Panc1 (cell line): ENCODE data around the gene NELL2. TPM values are rescaled to one million over a fixed set of nuclear protein-coding genes. Genes with fewer than 3 reads are reported as not detected.

Experiments used
- ATAC-seq: fragments of 200-7000 bp; cut with Tn5 transposase; 2 replicates; pipeline ENCODE4 v1.9.1; 2020; ENCODE audit warnings: mild to moderate bottlenecking, moderate library complexity
- BruUV-seq: library from RNA; stranded (reverse); fragments of 400-500 nt; replicated peaks from 2 replicates; lab custom pipeline; 2021; lab: Mats Ljungman, UMichigan
- CTCF ChIA-PET: fragments of 300-600 bp; sonication (Branson Sonifier 250); formaldehyde crosslinking; loops from one replicate; lab custom pipeline; 2022; ENCODE audit warnings: antibody characterized with exemption; lab: Charles Lee
- POLR2A ChIA-PET: fragments of 300-600 bp; sonication (Branson Sonifier 250); formaldehyde crosslinking; loops from one replicate; lab custom pipeline; 2022; ENCODE audit warnings: antibody characterized with exemption; lab: Charles Lee
- DNase-seq: peaks from one replicate; pipeline ENCODE4 v3.0.0-alpha.2; 2010; ENCODE audit warnings: low read depth, low spot score
- H3K27ac ChIP-seq: 2 replicates; pipeline ENCODE4 v1.5.1; 2011; ENCODE audit warnings: mild to moderate bottlenecking, low read length, inconsistent platforms
- H3K27me3 ChIP-seq: fragments of 200-500 bp; sonication (Bioruptor generic); 2 replicates; pipeline ENCODE4 v1.6.0; 2014; ENCODE audit warnings: low read length, inconsistent platforms; ENCODE audit not compliant: control insufficient read depth, insufficient read depth
- H3K36me3 ChIP-seq: fragments of 200-500 bp; sonication (Bioruptor generic); 2 replicates; pipeline ENCODE4 v1.5.1; 2014; ENCODE audit warnings: inconsistent platforms, mild to moderate bottlenecking, low read length, moderate library complexity; ENCODE audit not compliant: control insufficient read depth, insufficient read depth
- H3K4me1 ChIP-seq: 2 replicates; pipeline ENCODE4 v1.5.1; 2011; ENCODE audit warnings: inconsistent platforms, mild to moderate bottlenecking, low read length, moderate library complexity; ENCODE audit not compliant: control insufficient read depth, insufficient read depth
- H3K4me3 ChIP-seq, 2 experiments: 2 replicates each; pipeline ENCODE4 v1.5.1; 2011 to 2012; ENCODE audit warnings: low read depth in 2 of 2, low read length in 2 of 2, mild to moderate bottlenecking in 2 of 2, inconsistent platforms in 1 of 2, moderate library complexity in 1 of 2
- H3K9me3 ChIP-seq: fragments of 200-500 bp; sonication (Bioruptor generic); 2 replicates; pipeline ENCODE4 v1.5.1; 2014; ENCODE audit warnings: low read depth, mild to moderate bottlenecking, inconsistent platforms, low read length, moderate library complexity; ENCODE audit not compliant: control insufficient read depth, insufficient read depth
- POLR2AphosphoS5 ChIP-seq: IDR thresholded peaks from 2 replicates; pipeline ENCODE4 v1.6.1; 2012; ENCODE audit warnings: mild to moderate bottlenecking, low read depth, low read length, moderate library complexity
- REST ChIP-seq, 2 experiments: IDR thresholded peaks; 2 replicates each; pipeline ENCODE4 v1.6.1; 2011 to 2012; ENCODE audit warnings: low read depth in 2 of 2, control low read depth in 1 of 2, low read length in 1 of 2, mild to moderate bottlenecking in 1 of 2, moderate library complexity in 1 of 2; ENCODE audit not compliant: insufficient read depth in 1 of 2
- SIN3A ChIP-seq: IDR thresholded peaks from 2 replicates; pipeline ENCODE4 v1.6.1; 2012; ENCODE audit warnings: low read depth, mild to moderate bottlenecking, low read length, moderate library complexity, borderline replicate concordance; ENCODE audit not compliant: insufficient read depth
- TCF7L2 ChIP-seq: IDR thresholded peaks from 2 replicates; pipeline ENCODE4 v1.6.1; 2011; ENCODE audit warnings: mild to moderate bottlenecking, low read depth, low read length, inconsistent platforms
- in situ Hi-C: cut with HindIII; loops from 2 replicates; pipeline ENCODE4 v1.10.0; 2016; ENCODE audit warnings: low sequenced_read_pairs, low pct_unique_long_range_greater_than_20kb
- intact Hi-C: fragments of 100-400 bp; cut with micrococcal nuclease; formaldehyde crosslinking; loops from one replicate; pipeline ENCODE4 v1.10.0; 2022; ENCODE audit not compliant: unreplicated experiment
- total RNA-seq: library from RNA; stranded (reverse); gene quantifications from one replicate; pipeline ENCODE4 v1.2.1, GENCODE V29; 2021; ENCODE audit not compliant: unreplicated experiment
- TF ChIP-seq, protein P1 (sequence below): fragments of 450-650 bp; IDR thresholded peaks from 2 replicates; pipeline ENCODE4 v1.5.1; 2017; ENCODE audit warnings: mild to moderate bottlenecking

The NELL2 gene
- total RNA-seq, 1 experiment from 2014 or later: 0.28 TPM

GRCh38 chr12:44839785-44840184 lies 36.3 kb downstream of the NELL2 start:
- ChIA-PET CTCF (no interaction called here), POLR2A (no interaction called here)
- no peaks in the 10 kb centered on the region for H3K9me3 ChIP-seq
- no peaks in the 10 kb centered on the region for H3K27me3 ChIP-seq
- no TSS peak for BruUV-seq
- TF ChIP-seq, protein P1, sequence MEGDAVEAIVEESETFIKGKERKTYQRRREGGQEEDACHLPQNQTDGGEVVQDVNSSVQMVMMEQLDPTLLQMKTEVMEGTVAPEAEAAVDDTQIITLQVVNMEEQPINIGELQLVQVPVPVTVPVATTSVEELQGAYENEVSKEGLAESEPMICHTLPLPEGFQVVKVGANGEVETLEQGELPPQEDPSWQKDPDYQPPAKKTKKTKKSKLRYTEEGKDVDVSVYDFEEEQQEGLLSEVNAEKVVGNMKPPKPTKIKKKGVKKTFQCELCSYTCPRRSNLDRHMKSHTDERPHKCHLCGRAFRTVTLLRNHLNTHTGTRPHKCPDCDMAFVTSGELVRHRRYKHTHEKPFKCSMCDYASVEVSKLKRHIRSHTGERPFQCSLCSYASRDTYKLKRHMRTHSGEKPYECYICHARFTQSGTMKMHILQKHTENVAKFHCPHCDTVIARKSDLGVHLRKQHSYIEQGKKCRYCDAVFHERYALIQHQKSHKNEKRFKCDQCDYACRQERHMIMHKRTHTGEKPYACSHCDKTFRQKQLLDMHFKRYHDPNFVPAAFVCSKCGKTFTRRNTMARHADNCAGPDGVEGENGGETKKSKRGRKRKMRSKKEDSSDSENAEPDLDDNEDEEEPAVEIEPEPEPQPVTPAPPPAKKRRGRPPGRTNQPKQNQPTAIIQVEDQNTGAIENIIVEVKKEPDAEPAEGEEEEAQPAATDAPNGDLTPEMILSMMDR: no peak
- TF ChIP-seq POLR2AphosphoS5: no peak
- no peak for TF ChIP-seq REST (IDR thresholded peaks at IDR 0.05; ENCODE audit: insufficient read depth in 1 of 2, low read depth in 2 of 2, low read length in 1 of 2)
- TF ChIP-seq TCF7L2: no peak
- no peak for TF ChIP-seq SIN3A
- ATAC-seq (no peak), DNase-seq (no peak)
- no peak overlapping the region for H3K4me3 ChIP-seq
- intact Hi-C loops: no loop called here
- in situ Hi-C loops: no loop called here
- H3K4me1 ChIP-seq: no peaks in the 10 kb centered on the region
- no peak overlapping the region for H3K27ac ChIP-seq
- no peaks in the 10 kb centered on the region for H3K36me3 ChIP-seq

GRCh38 chr12:44837114-44837755 lies 38.9 kb downstream of the NELL2 start:
- ATAC-seq: no peak
- no peak for DNase-seq
- no peaks in the 10 kb centered on the region for H3K9me3 ChIP-seq
- H3K4me1 ChIP-seq: no peaks in the 10 kb centered on the region
- BruUV-seq: no TSS peak
- no peak overlapping the region for H3K4me3 ChIP-seq
- no peaks in the 10 kb centered on the region for H3K27me3 ChIP-seq
- ChIA-PET POLR2A (no interaction called here), CTCF (no interaction called here)
- in situ Hi-C loops: no loop called here
- no peak for TF ChIP-seq REST (IDR thresholded peaks at IDR 0.05; ENCODE audit: insufficient read depth in 1 of 2, low read depth in 2 of 2, low read length in 1 of 2)
- TF ChIP-seq, protein P1: no peak
- no peak for TF ChIP-seq SIN3A
- TF ChIP-seq TCF7L2: no peak
- no peak for TF ChIP-seq POLR2AphosphoS5
- H3K27ac ChIP-seq: no peak overlapping the region
- no peaks in the 10 kb centered on the region for H3K36me3 ChIP-seq
- intact Hi-C loops: no loop called here
